Left ventricle myocardium inferior (tissue), 1 donor: Measurements from ENCODE around the gene CAMTA2. TPM values are rescaled to one million over a fixed set of nuclear protein-coding genes. Genes with fewer than 3 reads are reported as not detected.
A peak's percentile ranks its signal among the peaks of the same experiment; 100 is the strongest.

ENCODE experiments used
- DNase-seq: peaks from one replicate; pipeline ENCODE4 v3.0.0-alpha.2; 2020
- H3K27ac ChIP-seq: fragments of 200-600 bp; replicated peaks from 2 replicates; pipeline ENCODE4 v1.8.0; 2021
- H3K27me3 ChIP-seq: fragments of 200-600 bp; 2 replicates; pipeline ENCODE4 v1.8.0; 2021; ENCODE audit warnings: low read depth
- H3K36me3 ChIP-seq: fragments of 200-600 bp; 2 replicates; pipeline ENCODE4 v1.8.0; 2021
- H3K4me1 ChIP-seq: fragments of 200-600 bp; 2 replicates; pipeline ENCODE4 v1.8.0; 2021
- H3K4me3 ChIP-seq: fragments of 200-600 bp; 2 replicates; pipeline ENCODE4 v1.8.0; 2021; ENCODE audit warnings: mild to moderate bottlenecking, moderate library complexity
- H3K9me3 ChIP-seq: fragments of 200-600 bp; replicated peaks from 2 replicates; pipeline ENCODE4 v1.8.0; 2021
- CTCF ChIP-seq: fragments of 200-600 bp; IDR thresholded peaks from 2 replicates; pipeline ENCODE4 v1.8.0; 2021; ENCODE audit warnings: antibody characterized with exemption, mild to moderate bottlenecking, borderline replicate concordance
- intact Hi-C: fragments of 100-400 bp; cut with micrococcal nuclease; formaldehyde crosslinking; loops from one replicate; pipeline ENCODE4 v1.11.0; 2022
- total RNA-seq: library from RNA; stranded (reverse); fragmentation: NEBNext Ultra II Directional; extraction: Animal tissue kit (Norgen Biotek cat#: 25700); gene quantifications from one replicate; pipeline ENCODE4 v1.2.1, GENCODE V29; 2021
- donor health status: DM: no; HTN: yes; CAD: no; lungs with severe emphysema.

The CAMTA2 gene
- total RNA-seq, 1 donor from 2014 or later, result 33.8 TPM

GRCh38 chr17:4951486-4951885, 36.0 kb downstream of the CAMTA2 start:
- peak overlapping the region; percentile 99 for H3K4me3 ChIP-seq
- peaks cover 4% of the 10 kb centered on the region for H3K36me3 ChIP-seq
- no peak for DNase-seq
- intact Hi-C loops, result no loop called here
- H3K9me3 ChIP-seq, result no peaks in the 10 kb centered on the region
- H3K4me1 ChIP-seq, result peaks cover 59% of the 10 kb centered on the region
- H3K27ac ChIP-seq, result peak overlapping the region; percentile 100
- no peak for TF ChIP-seq CTCF
- no peaks in the 10 kb centered on the region for H3K27me3 ChIP-seq

- no peaks in the 10 kb centered on the region for H3K9me3 ChIP-seq
- intact Hi-C loops, result no loop called here
- no peaks in the 10 kb centered on the region for H3K27me3 ChIP-seq
- H3K4me3 ChIP-seq, result peak within 1 kb of the TSS; percentile 99
- H3K4me1 ChIP-seq, result peaks cover 66% of the 10 kb centered on the region
- TF ChIP-seq CTCF, result no peak
- peak; percentile 56 for DNase-seq
- H3K27ac ChIP-seq, result peak within 1 kb of the TSS; percentile 100
- H3K36me3 ChIP-seq, result peaks cover 10% of the 10 kb centered on the region
Observed at GRCh38 chr17:4950746-4951204, 36.7 kb downstream of the CAMTA2 start, which contains the start of gene ENO3. TSS of gene ENO3 (plus strand) at chr17:4951119. CDS start at chr17:4951830, 711 bp downstream.

GRCh38 chr17:4950075-4950745, 37.3 kb downstream of the CAMTA2 start:
- H3K27me3 ChIP-seq, result no peaks in the 10 kb centered on the region
- H3K4me3 ChIP-seq, result peak overlapping the region; percentile 99
- peaks cover 72% of the 10 kb centered on the region for H3K4me1 ChIP-seq
- intact Hi-C loops, result no loop called here
- peak; percentile 78 for DNase-seq
- H3K27ac ChIP-seq, result peak overlapping the region; percentile 100
- TF ChIP-seq CTCF, result no peak
- H3K9me3 ChIP-seq, result no peaks in the 10 kb centered on the region
- H3K36me3 ChIP-seq, result peaks cover 16% of the 10 kb centered on the region

- H3K4me1 ChIP-seq, result peaks cover 79% of the 10 kb centered on the region
- intact Hi-C loops, result no loop called here
- no peak for TF ChIP-seq CTCF
Observed at GRCh38 chr17:4949321-4950074, 38.0 kb downstream of the CAMTA2 start.

GRCh38 chr17:4948931-4949320, 38.5 kb downstream of the CAMTA2 start:
- Histone ChIP-seq H3K9me3 (no peaks in the 10 kb centered on the region), H3K4me3 (peak overlapping the region; percentile 99), H3K27ac (peak overlapping the region; percentile 100), H3K36me3 (peaks cover 29% of the 10 kb centered on the region), H3K27me3 (no peaks in the 10 kb centered on the region), H3K4me1 (peaks cover 84% of the 10 kb centered on the region)
- intact Hi-C loops, result no loop called here
- DNase-seq, result peak; percentile 87
- no peak for TF ChIP-seq CTCF

More at GRCh38 chr17:4949321-4950074, 38.0 kb downstream of the CAMTA2 start:
- Histone ChIP-seq H3K36me3 (peaks cover 23% of the 10 kb centered on the region), H3K4me3 (peak overlapping the region; percentile 99), H3K27me3 (no peaks in the 10 kb centered on the region), H3K27ac (peak overlapping the region; percentile 100), H3K9me3 (no peaks in the 10 kb centered on the region)
- DNase-seq, result peak; percentile 75
